Natural killer cell (primary cell): ENCODE measurements around the gene CES3. TPM values are rescaled to one million over a fixed set of nuclear protein-coding genes. Genes with fewer than 3 reads are reported as not detected.

ENCODE experiments used
- ATAC-seq, 3 donors: fragments of 150-1000 bp in 2 of 3; fragments of 200-7000 bp in 1 of 3; cut with Tn5 transposase; 1 replicate in 1 of 3; 2 replicates in 2 of 3; pipeline ENCODE4 v1.10.0; 2021; ENCODE audit warnings: mild to moderate bottlenecking in 2 of 3, moderate library complexity in 2 of 3
- DNase-seq, 2 donors: peaks; one replicate each; pipeline versions ENCODE4 v3.0.0 to v3.0.0-alpha.2; 2013 to 2021; ENCODE audit warnings: mixed read lengths in 1 of 2
- H3K27ac ChIP-seq: one replicate; pipeline ENCODE4 v1.5.1; 2013; ENCODE audit warnings: mild to moderate bottlenecking, low read length
- H3K27me3 ChIP-seq: one replicate; pipeline ENCODE4 v1.6.1; 2013; ENCODE audit warnings: low read length; ENCODE audit not compliant: control insufficient read depth, insufficient read depth
- H3K36me3 ChIP-seq: one replicate; pipeline ENCODE4 v1.6.1; 2013; ENCODE audit warnings: low read length; ENCODE audit not compliant: control insufficient read depth, insufficient read depth
- H3K4me1 ChIP-seq: one replicate; pipeline ENCODE4 v1.6.1; 2013; ENCODE audit warnings: low read length; ENCODE audit not compliant: control insufficient read depth, insufficient read depth
- H3K4me3 ChIP-seq: one replicate; pipeline ENCODE4 v1.5.1; 2013; ENCODE audit warnings: low read length
- H3K9me3 ChIP-seq: one replicate; pipeline ENCODE4 v1.6.1; 2013; ENCODE audit warnings: low read length; ENCODE audit not compliant: control insufficient read depth, insufficient read depth
- H3K27ac Mint-ChIP-seq, 2 donors: one replicate each; pipeline ENCODE4 v1.8.0; 2022; ENCODE audit warnings: mild to moderate bottlenecking in 2 of 2, mixed read lengths in 2 of 2, moderate library complexity in 1 of 2
- H3K27me3 Mint-ChIP-seq, 2 donors: one replicate each; pipeline ENCODE4 v1.8.0; 2022; ENCODE audit warnings: low read depth in 2 of 2, mixed read lengths in 2 of 2
- H3K36me3 Mint-ChIP-seq: one replicate; pipeline ENCODE4 v1.8.0; 2022; ENCODE audit warnings: mixed read lengths
- H3K4me1 Mint-ChIP-seq, 2 donors: one replicate each; pipeline ENCODE4 v1.8.0; 2022; ENCODE audit warnings: mixed read lengths in 2 of 2
- H3K4me3 Mint-ChIP-seq: one replicate; pipeline ENCODE4 v1.8.0; 2022; ENCODE audit warnings: mild to moderate bottlenecking, moderate library complexity, mixed read lengths
- H3K9me3 Mint-ChIP-seq, 2 donors: one replicate each; pipeline ENCODE4 v1.8.0; 2022; ENCODE audit warnings: mixed read lengths in 2 of 2
- WGBS: methylation state at CpG from one replicate; pipeline ENCODE4 v1.1.7; 2013; ENCODE audit warnings: missing lambda C conversion rate; ENCODE audit not compliant: insufficient coverage; 5-methylcytosine and 5-hydroxymethylcytosine counted together
- intact Hi-C: fragments of 100-400 bp; cut with micrococcal nuclease; formaldehyde crosslinking; loops from one replicate; pipeline ENCODE4 v1.14.2; 2022
- total RNA-seq, 4 donors: library from RNA; stranded (reverse); fragments of 120-200 nt in 1 of 4; gene quantifications; one replicate each; pipeline versions ENCODE4 v1.2.3 to v1.2.4, GENCODE V29; 2013 to 2022
- TF ChIP-seq, protein P1 (sequence below): fragments of 200-600 bp; IDR thresholded peaks from one replicate; pipeline ENCODE4 v1.8.0; 2022; ENCODE audit warnings: antibody characterized with exemption

CES3 gene
- total RNA-seq, 3 donors from 2014 or later (not counting 1 experiment from before 2014, with no cell fraction given), result 0.19 to 0.95 (median 0.27) TPM

DNA sequence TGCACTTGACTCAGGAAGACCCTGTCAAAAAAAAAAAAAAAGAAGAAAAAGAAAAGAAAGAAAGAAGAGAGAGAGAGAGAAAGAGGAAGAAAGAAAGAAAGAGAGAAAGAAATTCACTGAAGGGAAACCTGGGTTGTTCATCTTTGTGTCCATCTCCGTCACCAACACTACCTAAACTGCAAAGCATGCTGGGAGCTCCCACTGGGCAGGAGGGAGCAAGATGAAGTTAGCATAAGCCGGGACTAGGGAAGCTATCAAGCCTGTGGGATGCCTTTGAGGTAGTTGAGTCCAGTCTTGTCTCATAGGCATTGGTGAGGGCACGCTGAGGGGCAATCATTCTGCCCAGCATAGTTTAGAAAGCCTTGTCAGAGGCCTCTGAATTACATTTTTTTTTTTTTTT is 60.3 kb downstream of the CES3 start:
- ATAC-seq (no peak), DNase-seq (no peak)
- Histone ChIP-seq H3K9me3 (no peaks in the 10 kb centered on the region), H3K36me3 (no peaks in the 10 kb centered on the region), H3K27me3 (no peaks in the 10 kb centered on the region), H3K4me1 (no peaks in the 10 kb centered on the region), H3K4me3 (no peak overlapping the region), H3K27ac (no peak overlapping the region)
- Mint-ChIP-seq H3K27me3 (peaks cover 0 to 3% of the 10 kb centered on the region in 2 donors), H3K27ac (no peak overlapping the region), H3K4me3 (no peak overlapping the region), H3K4me1 (no peaks in the 10 kb centered on the region), H3K9me3 (no peaks in the 10 kb centered on the region), H3K36me3 (no peaks in the 10 kb centered on the region)
- intact Hi-C loops, result no loop called here
- WGBS, result 97% methylated on average over 2 of the region's 3 CpGs
- TF ChIP-seq, protein P1, sequence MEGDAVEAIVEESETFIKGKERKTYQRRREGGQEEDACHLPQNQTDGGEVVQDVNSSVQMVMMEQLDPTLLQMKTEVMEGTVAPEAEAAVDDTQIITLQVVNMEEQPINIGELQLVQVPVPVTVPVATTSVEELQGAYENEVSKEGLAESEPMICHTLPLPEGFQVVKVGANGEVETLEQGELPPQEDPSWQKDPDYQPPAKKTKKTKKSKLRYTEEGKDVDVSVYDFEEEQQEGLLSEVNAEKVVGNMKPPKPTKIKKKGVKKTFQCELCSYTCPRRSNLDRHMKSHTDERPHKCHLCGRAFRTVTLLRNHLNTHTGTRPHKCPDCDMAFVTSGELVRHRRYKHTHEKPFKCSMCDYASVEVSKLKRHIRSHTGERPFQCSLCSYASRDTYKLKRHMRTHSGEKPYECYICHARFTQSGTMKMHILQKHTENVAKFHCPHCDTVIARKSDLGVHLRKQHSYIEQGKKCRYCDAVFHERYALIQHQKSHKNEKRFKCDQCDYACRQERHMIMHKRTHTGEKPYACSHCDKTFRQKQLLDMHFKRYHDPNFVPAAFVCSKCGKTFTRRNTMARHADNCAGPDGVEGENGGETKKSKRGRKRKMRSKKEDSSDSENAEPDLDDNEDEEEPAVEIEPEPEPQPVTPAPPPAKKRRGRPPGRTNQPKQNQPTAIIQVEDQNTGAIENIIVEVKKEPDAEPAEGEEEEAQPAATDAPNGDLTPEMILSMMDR, result no peak

DNA sequence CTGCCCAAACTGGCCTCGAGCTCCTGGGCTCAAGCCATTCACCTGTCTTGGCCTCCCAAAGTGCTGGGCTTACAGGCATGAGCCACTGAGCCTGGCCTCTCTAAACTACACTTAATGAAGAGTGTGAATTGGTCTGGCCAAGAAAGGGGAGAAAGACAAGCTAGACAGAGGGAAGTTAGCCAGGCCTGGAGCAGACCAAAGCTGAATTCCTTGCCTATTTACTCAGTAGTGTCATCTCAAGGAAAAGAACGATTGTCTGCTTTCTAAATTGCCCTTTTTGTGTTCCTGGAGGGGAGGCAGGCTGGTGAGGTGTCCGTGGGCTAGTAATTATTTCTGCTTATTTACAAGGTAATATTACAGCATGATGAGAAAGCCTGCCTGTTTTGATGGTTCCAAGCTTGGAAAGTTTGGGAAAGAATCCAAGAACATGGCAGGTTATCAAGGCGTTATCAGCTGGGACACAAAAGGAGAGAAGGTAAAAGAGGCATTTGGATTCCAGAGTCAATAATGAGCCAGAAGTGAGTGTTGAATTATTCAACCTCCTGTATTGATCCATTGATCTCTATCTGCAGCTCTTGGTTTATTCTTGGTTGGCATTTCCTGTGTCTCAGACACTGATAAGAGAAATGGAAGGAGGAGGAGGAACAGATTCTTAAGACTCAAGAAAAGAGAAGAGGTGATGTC is 61.6 kb downstream of the CES3 start:
- Histone ChIP-seq H3K36me3 (no peaks in the 10 kb centered on the region), H3K4me3 (no peak overlapping the region), H3K4me1 (no peaks in the 10 kb centered on the region), H3K9me3 (no peaks in the 10 kb centered on the region), H3K27me3 (no peaks in the 10 kb centered on the region), H3K27ac (no peak overlapping the region)
- H3K4me3 Mint-ChIP-seq, result no peak overlapping the region
- H3K9me3 Mint-ChIP-seq, result no peaks in the 10 kb centered on the region
- no peak overlapping the region for H3K27ac Mint-ChIP-seq
- H3K4me1 Mint-ChIP-seq, result no peaks in the 10 kb centered on the region
- TF ChIP-seq, protein P1, result no peak
- 80% methylated on average over 4 of the region's 4 CpGs for WGBS
- H3K27me3 Mint-ChIP-seq, result peaks cover 0 to 3% of the 10 kb centered on the region in 2 donors
- H3K36me3 Mint-ChIP-seq, result no peaks in the 10 kb centered on the region
- ATAC-seq, result no peak
- no peak for DNase-seq
- intact Hi-C loops, result no loop called here

DNA sequence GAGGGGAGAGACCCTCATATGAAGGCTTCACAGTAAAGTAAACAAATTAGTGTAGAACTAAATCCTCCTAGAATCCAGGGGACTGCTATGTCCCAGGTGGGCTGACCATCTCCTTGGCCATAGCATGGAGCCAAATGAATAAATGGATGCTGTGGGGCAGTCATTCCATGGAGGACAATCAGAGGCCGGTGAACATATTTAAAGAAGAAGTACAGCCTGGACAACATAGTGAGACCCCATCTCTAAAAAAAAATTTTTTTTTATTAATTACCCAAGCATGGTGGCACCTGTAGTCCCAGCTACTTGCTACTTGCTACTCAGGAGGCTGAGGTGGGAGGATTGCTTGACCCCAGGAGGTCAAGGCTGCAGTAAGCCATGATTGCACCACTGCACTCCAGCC is 62.6 kb downstream of the CES3 start:
- WGBS, result 100% methylated on average over 1 of the region's 1 CpG
- H3K27ac ChIP-seq, result no peak overlapping the region
- no peaks in the 10 kb centered on the region for H3K36me3 ChIP-seq
- no peak overlapping the region for H3K4me3 ChIP-seq
- ATAC-seq, result no peak
- H3K27ac Mint-ChIP-seq, result no peak overlapping the region
- DNase-seq, result no peak
- peaks cover 0 to 3% of the 10 kb centered on the region in 2 donors for H3K27me3 Mint-ChIP-seq
- peaks cover 8% of the 10 kb centered on the region for H3K4me1 ChIP-seq
- H3K4me1 Mint-ChIP-seq, result peaks cover 0 to 5% of the 10 kb centered on the region in 2 donors
- no peaks in the 10 kb centered on the region for H3K9me3 Mint-ChIP-seq
- intact Hi-C loops, result no loop called here
- TF ChIP-seq, protein P1, result no peak
- no peaks in the 10 kb centered on the region for H3K36me3 Mint-ChIP-seq
- no peaks in the 10 kb centered on the region for H3K9me3 ChIP-seq
- no peak overlapping the region for H3K4me3 Mint-ChIP-seq
- H3K27me3 ChIP-seq, result no peaks in the 10 kb centered on the region

Other genes starting within 250 kb of the CES3 start
- 100 to 1,000 TPM; 105 to 115 (median 110) TPM for gene DYNC1LI2, start 209.7 kb upstream of the CES3 start, total RNA-seq
- 1 to 10 TPM in 1 of 3 donors, under 1 TPM in 2; 0.33 to 1.0 (median 0.66) TPM for gene TERB1, start 159.7 kb upstream of the CES3 start, total RNA-seq
- gene NAE1, start 130.3 kb upstream of the CES3 start, total RNA-seq, result 10 to 100 TPM; 77.3 to 97.0 (median 78.5) TPM
- not detected for gene CA7, start 116.9 kb upstream of the CES3 start, total RNA-seq
- 10 to 100 TPM; 10.2 to 16.5 (median 11.0) TPM for gene PDP2, start 80.8 kb upstream of the CES3 start, total RNA-seq
- gene CDH16, start 42.4 kb upstream of the CES3 start, total RNA-seq, result not detected
- 1 to 10 TPM; 1.8 to 4.5 (median 2.8) TPM for gene RRAD, start 35.7 kb upstream of the CES3 start, total RNA-seq
- 10 to 100 TPM; 57.2 to 62.8 (median 60.0) TPM for gene CIAO2B, start 26.9 kb upstream of the CES3 start, total RNA-seq
- 10 to 100 TPM; 26.9 to 33.6 (median 33.1) TPM for gene CES2, start 25.8 kb upstream of the CES3 start, total RNA-seq
- gene CES4A, start 27.3 kb downstream of the CES3 start, total RNA-seq, result 1 to 10 TPM; 7.5 to 9.0 (median 8.8) TPM
- gene CBFB, start 67.9 kb downstream of the CES3 start, total RNA-seq, result 100 to 1,000 TPM in 1 of 3 donors, 10 to 100 TPM in 2; 96.1 to 102 (median 97.2) TPM
- gene PHAF1, start 148.7 kb downstream of the CES3 start, total RNA-seq, result 10 to 100 TPM; 17.0 to 22.4 (median 22.0) TPM
- gene B3GNT9, start 189.7 kb downstream of the CES3 start, total RNA-seq, result 1 to 10 TPM in 2 of 3 donors, under 1 TPM in 1; 0.80 to 1.3 (median 1.0) TPM
- 10 to 100 TPM; 15.2 to 27.5 (median 26.8) TPM for gene TRADD, start 198.6 kb downstream of the CES3 start, total RNA-seq
- gene FBXL8, start 198.7 kb downstream of the CES3 start, total RNA-seq, result 1 to 10 TPM; 5.2 to 8.3 (median 6.3) TPM
- 1 to 10 TPM; 6.9 to 8.3 (median 7.3) TPM for gene HSF4, start 203.5 kb downstream of the CES3 start, total RNA-seq
- 1 to 10 TPM in 2 of 3 donors, under 1 TPM in 1; 0.88 to 1.3 (median 1.3) TPM for gene NOL3, start 209.3 kb downstream of the CES3 start, total RNA-seq
- 10 to 100 TPM in 2 of 3 donors, 1 to 10 TPM in 1; 7.2 to 12.6 (median 10.9) TPM for gene MATCAP1, start 222.7 kb downstream of the CES3 start, total RNA-seq
- gene EXOC3L1, start 228.9 kb downstream of the CES3 start, total RNA-seq, result not detected
- gene E2F4, start 230.9 kb downstream of the CES3 start, total RNA-seq, result 10 to 100 TPM; 57.6 to 91.7 (median 74.5) TPM
- 1 to 10 TPM; 1.9 to 3.3 (median 2.3) TPM for gene ELMO3, start 237.9 kb downstream of the CES3 start, total RNA-seq